HG02763 (cell line): ENCODE measurements around the gene MEOX2.

Experiments
- ATAC-seq: cut with Tn5 transposase; IDR thresholded peaks from one replicate; pipeline ENCODE4 v1.9.1; 2021; ENCODE audit warnings: mild to moderate bottlenecking, moderate library complexity; ENCODE audit not compliant: unreplicated experiment

The MEOX2 gene

GRCh38 chr7:15618275-15618674, 68.2 kb downstream of the MEOX2 start:
- ATAC-seq: no peak

GRCh38 chr7:15612205-15612604, 74.3 kb downstream of the MEOX2 start:
- no peak for ATAC-seq

- no peak for ATAC-seq
Measured at GRCh38 chr7:15610503-15610902, 76.0 kb downstream of the MEOX2 start.

GRCh38 chr7:15609287-15609686, 77.2 kb downstream of the MEOX2 start:
- ATAC-seq: no peak

- no peak for ATAC-seq
Measured at GRCh38 chr7:15607529-15608210, 78.8 kb downstream of the MEOX2 start.

- ATAC-seq: no peak
Measured at GRCh38 chr7:15606561-15606960, 79.9 kb downstream of the MEOX2 start.

GRCh38 chr7:15604166-15604565, 82.3 kb downstream of the MEOX2 start:
- ATAC-seq: no peak

GRCh38 chr7:15603124-15603523, 83.4 kb downstream of the MEOX2 start:
- ATAC-seq: no peak

GRCh38 chr7:15602236-15602635, 84.2 kb downstream of the MEOX2 start:
- ATAC-seq: no peak

- no peak for ATAC-seq
Measured at GRCh38 chr7:15601175-15601574, 85.3 kb downstream of the MEOX2 start.

- ATAC-seq: no peak
Measured at GRCh38 chr7:15600298-15600697, 86.2 kb downstream of the MEOX2 start.

GRCh38 chr7:15594461-15594860, 92.0 kb downstream of the MEOX2 start:
- no peak for ATAC-seq

- no peak for ATAC-seq
Measured at GRCh38 chr7:15593382-15593781, 93.1 kb downstream of the MEOX2 start.

- ATAC-seq: no peak
Measured at GRCh38 chr7:15586266-15586665, 100.2 kb downstream of the MEOX2 start.

GRCh38 chr7:15584575-15584974, 101.9 kb downstream of the MEOX2 start:
- ATAC-seq: no peak

GRCh38 chr7:15582773-15583172, 103.7 kb downstream of the MEOX2 start:
- no peak for ATAC-seq

GRCh38 chr7:15581352-15581951, 105.0 kb downstream of the MEOX2 start:
- no peak for ATAC-seq

GRCh38 chr7:15580604-15581351, 105.7 kb downstream of the MEOX2 start:
- no peak for ATAC-seq

- no peak for ATAC-seq
Measured at GRCh38 chr7:15577600-15577999, 108.9 kb downstream of the MEOX2 start.

- no peak for ATAC-seq
Measured at GRCh38 chr7:15571301-15571878, 115.1 kb downstream of the MEOX2 start.

- no peak for ATAC-seq
Measured at GRCh38 chr7:15567652-15568051, 118.8 kb downstream of the MEOX2 start.

- ATAC-seq: no peak
Measured at GRCh38 chr7:15567036-15567435, 119.4 kb downstream of the MEOX2 start.
